HG02852 (cell line): ENCODE data around the gene MSMO1.
"Not testable (repeated sequence)": the region's sequence is repeated elsewhere in the genome, so short reads cannot be mapped to it uniquely, and the experiment has no call there.

ENCODE experiments used
- ATAC-seq: cut with Tn5 transposase; IDR thresholded peaks from one replicate; pipeline ENCODE4 v1.9.1; 2021; ENCODE audit warnings: mild to moderate bottlenecking, moderate library complexity; ENCODE audit not compliant: unreplicated experiment

MSMO1 gene

DNA sequence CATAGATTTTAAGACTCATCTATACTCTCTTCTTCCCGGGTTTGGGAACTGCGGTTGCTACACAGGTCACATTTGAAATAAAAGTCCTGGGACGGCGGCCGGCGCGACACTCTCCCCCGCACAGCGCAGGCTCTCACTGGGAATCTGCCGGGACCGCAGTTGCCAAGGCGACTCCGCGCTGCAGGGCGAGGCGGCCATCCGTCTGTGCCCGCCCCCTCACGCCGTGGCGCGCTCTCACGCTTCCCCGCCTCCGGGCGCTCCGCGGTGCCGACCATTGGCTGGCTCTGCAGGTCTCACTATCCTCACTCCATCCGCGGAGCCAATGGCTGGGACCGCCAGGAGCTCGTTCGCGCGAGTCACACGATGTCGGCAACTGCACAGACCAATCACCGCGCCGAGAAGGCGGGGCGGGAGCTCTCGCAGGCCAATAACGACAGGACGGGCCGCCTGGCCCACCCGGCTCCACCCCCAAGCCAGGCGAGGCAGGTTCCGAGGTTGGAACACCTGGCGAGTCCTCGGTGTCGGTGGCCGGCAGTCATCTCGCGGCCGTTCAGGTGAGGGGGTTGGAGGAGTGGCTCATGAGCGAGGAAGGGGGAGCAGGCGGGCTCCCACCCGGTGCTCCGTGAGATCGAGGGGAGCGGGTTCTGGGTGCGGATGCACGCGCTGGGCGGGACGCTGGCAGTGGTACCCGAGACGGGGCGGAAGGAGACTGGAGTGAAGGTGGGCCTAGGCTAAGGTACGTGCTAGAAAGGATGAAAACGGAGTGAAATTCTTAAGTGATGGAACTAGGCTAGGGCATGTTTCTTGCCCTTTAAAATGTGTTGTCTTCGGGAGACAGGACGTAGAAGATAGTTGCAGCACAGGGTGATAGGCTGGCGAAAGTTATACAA lies at the start of gene MSMO1:
TSS of gene MSMO1 (plus strand) at position 459 of the 890 bp plus-strand sequence. CDS start 5,702 bp downstream, outside the sequence.
- ATAC-seq, result peak; percentile 97

DNA sequence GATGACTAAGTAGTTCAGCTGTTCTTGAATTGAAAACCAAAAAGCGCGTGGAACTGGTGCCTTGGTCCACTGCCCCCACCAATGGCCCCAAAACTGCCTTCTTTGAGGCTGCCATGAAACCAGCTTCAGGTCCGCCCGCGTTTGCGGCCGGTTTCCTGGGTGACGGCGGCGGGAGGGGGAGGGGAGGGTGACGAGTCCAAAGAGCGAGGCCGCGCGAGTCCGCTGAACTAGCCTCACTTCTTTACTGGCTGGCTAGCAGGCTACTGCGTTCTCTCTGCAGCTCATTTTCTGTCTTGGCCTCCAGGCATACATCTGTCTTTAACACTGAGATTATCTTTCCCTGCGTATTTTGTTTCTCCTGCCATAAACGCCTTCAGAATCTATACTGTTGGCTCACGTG lies 47.9 kb upstream of the MSMO1 start:
- ATAC-seq, result not testable (repeated sequence)

DNA sequence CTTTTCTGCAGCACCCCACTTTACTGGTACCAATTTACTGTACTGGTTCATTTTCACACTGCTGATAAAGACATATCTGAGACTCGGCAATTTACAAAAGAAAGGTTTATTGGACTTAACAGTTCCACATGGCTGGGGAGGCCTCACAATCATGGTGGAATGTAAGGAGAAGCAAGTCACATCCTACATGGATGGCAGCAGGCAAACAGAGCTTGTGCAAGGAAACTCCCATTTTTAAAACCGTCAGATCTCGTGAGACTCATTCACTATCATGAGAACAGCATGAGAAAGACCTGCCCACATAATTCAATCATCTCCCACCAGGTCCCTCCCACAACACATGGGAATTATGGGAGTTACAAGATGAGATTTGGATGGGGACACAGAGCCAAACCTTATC lies 42.8 kb upstream of the MSMO1 start:
- not testable (repeated sequence) for ATAC-seq

DNA sequence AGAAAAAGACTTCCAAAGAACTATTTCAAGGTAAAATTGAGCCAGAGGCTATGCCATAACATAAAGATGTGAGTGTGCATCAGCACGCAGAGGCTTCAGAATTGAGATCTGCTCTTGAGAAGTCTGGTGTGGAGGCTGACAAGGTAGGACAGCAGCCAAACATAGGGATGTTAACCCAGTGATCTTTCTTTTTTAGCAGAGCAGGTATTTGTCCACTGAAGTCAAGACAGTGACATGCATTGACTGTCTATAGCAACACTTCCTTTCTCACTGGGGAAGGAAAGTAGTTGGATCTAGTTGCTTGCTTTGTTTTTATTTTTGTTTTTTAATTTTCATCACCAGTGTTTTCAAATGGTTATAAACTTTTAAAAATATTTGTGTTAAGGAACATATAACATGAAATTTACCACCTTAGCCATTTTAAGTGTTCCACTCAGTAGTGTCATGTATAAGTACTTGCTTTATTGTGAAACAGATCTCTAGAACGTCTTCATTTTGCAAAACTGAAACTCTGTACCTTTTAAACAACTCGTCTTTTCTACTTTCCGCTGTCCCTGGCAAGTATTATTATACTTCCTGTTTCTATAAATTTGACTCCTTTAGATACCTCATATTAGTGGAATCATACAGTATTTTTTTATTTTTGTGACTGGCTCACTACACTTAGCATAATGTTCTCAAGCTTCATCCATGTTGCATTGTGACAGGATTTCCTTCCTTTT lies 40.7 kb upstream of the MSMO1 start:
- peak; percentile 84 for ATAC-seq

DNA sequence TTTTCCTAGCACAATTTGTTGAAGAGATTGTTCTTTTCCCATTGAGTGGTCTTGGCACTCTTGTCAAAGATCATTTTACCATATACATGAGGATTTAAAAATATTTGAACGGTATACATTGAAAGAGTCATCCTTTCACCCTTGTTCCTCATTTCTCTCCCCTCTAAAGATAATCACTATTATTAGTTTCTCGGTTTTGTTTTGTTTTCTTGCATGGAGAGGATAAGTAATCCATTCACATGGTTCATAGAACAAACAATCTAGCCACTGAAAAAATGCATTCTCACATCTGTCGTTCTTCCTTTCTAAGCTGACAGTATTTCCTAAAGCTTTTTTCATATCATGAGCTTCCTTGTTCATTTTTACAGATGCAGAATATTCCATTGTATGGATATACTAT lies 39.2 kb upstream of the MSMO1 start:
- ATAC-seq, result peak; percentile 33

DNA sequence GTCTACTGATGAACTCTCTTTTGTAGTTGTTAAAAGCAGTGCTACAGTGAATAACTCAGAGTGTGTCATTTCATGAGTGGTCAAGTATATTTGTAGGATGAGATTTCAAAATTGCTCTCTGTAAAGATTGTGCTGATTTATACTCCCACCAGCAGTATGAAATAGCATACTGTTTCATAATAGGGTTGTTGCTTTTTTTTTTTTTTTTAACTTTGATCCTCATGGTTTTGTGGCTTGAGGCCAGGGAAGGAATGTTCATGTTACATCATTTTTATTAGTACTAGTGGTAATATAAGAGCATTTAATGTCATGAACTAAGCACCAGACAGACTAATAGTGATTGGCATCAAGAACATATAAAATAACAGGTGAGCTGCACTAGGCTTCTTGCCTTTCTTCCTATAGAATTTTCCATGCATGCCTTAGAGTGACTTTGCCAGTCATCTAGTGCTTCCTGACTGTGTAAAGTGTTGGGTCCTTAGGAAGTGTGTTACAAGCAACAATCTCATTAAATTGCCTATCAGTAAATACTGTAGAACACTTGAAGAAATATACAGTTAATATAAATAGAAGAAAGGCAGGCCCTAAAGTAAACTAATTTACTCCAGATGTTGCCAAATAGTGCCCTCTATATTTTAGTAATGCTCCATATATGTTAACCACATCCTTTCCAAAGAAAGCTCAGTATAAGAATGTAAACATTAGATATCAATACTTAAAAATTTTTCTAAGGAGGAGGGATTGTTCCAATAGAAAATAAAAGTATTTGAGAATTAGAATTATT lies 38.6 kb upstream of the MSMO1 start:
- peak; percentile 16 for ATAC-seq

DNA sequence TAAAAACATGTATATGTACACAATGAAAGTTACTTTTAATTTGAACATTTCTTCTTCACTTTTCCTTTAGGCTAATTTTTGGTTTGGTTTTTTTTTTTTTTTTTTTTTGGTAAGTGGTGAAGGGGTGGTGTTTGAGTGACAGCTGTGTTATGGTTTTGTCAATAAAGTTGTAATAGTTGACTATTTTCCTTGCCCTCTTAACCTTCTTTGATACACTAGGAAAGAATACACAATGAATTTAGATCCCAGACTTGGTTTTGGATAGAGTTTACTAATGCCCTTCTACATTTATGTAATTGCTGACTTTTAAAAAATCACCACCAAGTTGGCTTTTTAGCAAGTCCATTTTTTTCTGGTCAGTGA lies 38.1 kb upstream of the MSMO1 start:
- ATAC-seq, result no peak

DNA sequence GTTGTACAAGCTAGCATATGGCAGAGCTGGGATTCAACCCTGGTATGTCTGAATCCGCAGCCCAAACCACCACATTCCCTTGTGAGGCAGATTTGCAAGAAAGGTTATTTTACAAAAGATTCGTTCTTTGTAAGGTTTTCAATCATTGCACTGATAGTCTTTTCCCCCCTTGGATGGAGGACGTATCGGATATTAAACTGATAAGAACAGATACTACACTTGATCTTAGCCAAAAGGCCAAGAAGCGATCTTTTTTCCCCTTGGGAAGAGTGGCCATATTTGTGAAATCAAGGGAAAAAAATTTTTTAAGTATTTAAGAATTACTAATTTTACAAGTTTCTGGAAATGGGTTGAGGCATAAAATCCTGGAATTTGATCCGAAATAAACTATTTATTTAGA lies 34.4 kb upstream of the MSMO1 start:
- no peak for ATAC-seq

DNA sequence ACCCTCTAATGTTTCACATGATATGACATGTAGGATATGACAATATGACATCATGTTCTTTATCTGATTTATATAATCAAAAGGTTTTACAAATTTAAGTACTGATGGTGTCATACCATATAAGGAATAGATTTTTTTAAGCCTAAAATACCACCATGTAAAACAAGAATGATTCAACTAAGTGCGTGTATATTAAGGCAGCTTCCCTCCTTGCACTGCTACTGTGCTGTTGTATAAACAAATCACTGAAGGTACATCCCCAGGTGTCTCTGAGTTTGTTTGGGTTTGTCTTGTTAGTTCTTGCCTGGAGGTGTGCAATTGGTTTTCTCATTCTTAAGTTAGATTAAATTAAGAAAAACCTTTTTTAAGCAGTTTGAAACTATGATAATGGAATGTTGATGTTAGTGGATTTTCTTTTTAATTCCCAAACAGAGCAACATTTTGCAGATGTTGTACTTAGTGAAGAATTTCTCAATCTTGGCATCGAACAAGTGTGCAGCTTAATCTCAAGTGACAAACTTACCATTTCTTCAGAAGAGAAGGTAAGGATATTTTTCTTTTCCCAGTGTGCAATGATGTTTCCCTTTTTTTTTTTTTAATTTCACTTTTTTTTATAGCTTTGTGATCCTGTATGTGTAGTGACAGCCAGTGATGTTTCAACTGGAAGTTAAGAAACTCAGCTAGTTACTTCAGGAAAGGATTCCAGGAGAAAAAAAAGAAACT lies 33.4 kb upstream of the MSMO1 start:
- no peak for ATAC-seq

DNA sequence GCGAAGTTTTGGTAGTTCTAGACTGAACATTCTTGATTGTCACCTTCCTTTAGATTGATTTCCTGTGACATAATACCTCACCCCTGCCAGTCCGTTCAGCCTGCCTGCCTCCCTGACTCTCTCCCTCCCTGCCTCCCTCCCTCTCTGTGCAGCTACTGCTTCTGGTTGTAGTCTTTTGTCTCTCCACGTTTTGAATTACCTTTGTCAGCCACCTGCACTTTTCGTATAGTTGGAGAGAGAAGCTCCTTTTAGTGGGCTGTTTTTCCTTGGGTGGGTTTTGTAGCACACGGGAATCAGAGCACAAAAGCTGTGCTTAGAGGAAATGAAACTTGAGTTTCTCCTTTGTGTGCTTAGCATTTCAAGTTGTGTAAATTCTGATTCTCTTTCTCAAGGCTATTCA lies 32.6 kb upstream of the MSMO1 start:
- peak; percentile 95 for ATAC-seq

DNA sequence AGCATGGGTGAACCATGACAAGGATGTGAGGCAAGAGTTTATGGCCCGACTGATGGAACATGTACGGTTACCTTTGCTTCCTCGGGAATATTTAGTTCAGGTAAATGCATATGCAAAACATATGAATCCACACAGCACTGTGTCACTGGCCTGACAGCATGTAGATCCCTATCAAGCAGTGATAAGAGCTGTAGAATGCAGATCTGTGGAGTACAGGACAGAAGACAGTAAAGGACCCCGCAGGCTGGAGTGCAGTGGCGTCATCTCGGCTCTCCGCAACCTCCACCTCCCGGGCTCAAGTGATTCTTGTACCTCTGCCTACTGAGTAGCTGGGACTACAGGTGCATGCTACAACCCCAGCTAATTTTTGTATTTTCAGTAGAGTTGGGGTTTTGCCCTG lies 29.8 kb upstream of the MSMO1 start:
- no peak for ATAC-seq

DNA sequence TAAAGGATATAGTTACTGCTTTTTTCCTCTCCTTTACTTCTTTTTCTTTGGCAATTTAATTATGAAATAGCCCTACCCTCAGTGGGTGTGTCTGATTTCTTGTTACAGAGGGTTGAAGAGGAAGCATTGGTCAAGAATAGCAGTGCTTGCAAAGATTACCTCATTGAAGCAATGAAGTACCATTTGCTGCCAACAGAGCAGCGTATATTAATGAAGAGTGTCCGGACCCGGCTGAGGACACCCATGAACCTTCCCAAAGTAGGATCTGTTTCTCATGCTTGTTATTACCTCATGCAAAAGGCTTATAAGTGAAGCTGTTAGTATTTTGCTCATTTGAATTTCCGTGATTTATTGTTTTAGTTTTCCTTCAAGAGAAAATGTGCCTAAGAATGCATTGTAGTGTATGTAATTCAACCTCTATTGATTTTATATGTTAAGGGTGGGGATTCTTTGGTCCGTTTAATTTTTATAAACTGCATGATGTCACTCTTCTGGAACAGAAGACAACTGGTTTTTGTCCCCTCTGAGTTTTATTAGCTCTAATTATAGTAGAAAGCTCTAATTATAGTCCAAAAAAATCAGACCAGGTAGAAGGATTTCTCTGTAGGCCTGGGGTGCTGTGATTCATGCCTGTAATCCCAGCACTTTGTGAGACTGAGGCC lies 27.9 kb upstream of the MSMO1 start:
- no peak for ATAC-seq

DNA sequence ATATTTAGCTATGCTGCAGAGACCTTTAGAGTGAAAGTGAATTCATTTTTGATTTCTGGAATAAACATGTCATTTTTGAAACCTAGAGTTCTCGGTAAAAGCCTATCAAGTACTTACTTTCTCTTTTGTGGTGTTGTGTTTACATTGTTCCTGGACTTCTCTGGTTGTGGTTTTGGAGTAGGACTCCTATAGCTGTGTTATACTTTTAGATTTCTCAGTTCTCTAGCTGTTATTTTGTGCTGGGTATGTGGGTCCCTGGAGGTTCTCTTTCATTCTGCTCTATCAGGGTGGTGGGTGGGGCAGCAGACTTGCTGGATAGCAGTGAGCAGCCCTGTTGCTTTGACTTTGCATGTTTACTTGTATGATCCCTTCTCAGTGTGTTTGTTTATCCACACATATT lies 25.6 kb upstream of the MSMO1 start:
- peak; percentile 80 for ATAC-seq

DNA sequence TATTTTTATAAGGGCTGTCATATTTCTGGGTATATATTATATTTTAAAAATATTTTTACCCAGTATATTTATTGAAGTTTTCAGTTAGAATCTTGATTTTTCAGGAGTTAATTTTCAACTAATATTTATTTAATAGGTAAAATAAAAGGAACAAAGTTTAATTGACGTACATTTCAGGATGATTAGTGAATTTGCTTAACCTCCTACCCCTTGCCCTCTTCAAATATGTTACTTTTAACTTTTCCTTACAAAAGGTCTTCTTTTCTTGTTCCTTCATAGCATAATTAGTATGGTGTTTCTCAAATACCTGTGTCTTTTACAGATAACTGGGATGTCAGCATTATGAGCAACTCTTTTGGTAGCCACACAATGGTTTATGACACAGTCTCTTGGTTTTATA lies 24.8 kb upstream of the MSMO1 start:
- no peak for ATAC-seq

DNA sequence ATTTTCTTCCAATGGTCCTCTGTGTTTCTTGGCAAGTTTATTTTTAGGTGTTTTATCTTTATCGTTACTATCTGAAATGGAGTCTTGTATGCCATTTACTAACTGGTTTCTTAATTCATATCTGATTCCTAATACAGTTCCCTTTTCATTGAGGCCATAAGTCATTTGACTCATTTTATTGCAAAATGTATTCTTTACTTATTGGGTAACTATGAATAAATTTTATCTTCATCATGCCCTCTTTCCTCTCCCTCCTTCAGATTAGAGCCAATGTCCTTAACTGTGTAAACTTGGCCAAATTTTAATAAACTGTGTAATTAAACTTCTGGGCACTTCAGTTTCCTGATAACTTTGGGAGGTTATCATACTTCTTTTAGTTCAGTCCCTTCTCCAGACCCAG lies 19.3 kb upstream of the MSMO1 start:
- no peak for ATAC-seq

DNA sequence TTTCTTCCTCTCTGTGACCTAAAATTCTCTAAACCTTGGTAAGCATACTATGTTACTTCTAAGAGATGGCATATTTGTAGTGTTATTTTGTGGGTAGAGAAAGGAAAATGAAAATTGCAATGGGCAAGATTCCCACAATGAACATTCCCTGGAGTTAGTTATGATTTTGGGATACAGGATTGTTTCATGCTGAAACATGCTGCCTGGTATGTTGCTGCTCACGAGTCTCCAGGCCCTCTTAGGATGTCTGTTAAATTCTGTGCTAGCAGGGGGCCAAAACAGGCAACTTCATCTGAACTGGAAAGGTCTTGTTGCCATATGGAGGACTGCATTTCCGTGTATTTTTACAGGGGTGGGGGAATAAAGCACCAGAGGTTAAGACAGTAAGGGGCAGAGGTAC lies 18.9 kb upstream of the MSMO1 start:
- no peak for ATAC-seq

DNA sequence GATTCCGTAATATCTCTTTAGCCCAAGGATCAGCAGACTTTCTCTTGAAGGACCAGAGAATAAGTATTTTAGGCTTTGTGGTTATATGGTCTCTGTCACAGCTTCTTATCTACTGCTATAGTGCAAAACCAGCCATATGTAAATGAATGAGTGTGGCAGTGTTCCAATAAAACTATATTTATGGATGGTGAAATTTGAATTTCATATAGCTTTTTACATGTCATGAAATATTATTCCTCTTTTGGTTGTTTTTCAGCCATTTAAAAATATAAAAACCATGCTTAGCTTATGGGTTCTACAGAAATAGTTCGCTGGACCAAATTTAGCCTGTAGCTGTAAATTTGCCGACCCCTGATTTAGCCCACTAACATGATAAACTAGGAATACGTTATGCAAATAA lies 18.0 kb upstream of the MSMO1 start:
- ATAC-seq, result no peak

DNA sequence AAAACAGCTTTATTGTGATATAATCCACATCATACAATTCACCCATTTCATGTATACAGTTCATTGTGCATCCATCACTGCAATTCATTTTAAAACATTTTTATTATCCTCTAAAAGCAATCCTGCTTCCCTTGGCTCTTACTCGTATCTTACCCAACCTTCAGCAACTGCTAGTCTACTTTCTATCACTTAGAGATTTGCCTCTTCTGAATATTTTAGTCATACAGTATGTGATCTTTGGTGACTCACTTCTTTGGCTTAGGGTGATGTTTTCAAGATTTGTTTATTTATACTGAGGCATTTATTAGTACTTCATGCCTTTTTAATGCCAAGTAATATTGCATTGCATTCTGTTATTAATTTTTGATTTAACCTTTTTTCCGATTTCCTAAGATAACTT lies 15.0 kb upstream of the MSMO1 start:
- ATAC-seq, result no peak

DNA sequence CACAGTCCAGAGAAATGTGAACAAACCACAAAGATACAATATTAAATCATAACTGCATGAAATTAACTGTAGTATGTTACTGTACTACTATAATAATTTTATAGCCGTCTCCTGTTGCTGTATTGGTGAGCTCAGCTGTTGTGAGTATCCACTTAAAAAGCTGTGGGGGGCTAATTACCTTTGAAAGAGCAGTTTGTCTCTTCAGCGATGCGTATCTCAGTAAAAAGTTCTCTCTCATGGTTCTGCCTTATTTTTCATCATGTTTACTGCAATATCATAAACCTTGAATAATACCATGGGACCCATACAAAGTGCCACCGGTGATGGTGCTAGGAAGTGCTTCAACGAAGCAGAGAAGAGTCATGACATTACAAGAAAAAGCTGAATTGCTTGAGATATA lies 8.4 kb upstream of the MSMO1 start:
- ATAC-seq, result no peak

DNA sequence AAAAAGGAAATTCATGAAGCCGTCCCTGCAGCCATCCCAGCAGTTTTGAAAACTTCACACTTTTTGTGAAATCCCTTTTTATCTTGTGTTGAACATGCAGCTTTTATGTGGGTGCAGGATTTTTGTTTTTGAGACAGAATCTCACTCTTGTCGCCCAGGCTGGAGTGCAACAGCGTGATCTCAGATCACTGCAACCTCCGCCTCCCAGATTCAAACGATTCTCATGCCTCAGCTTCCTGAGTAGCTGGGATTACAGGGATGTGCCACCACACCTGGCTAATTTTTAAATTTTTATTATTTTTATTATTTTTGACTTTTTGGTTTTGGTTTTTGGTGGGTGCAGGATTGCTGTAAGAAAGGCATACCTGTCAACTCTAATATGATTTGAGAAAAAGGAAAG lies 8.0 kb upstream of the MSMO1 start:
- no peak for ATAC-seq
